MM.1S (cell line): Measurements from ENCODE around the gene NUAK1.

Experiments used
- DNase-seq: peaks from one replicate; pipeline ENCODE4 v3.0.0-alpha.2; 2015
- H2AFZ ChIP-seq: fragments of 300-600 bp; sonication (generic); 2 replicates; pipeline ENCODE4 v1.6.0; 2016; ENCODE audit warnings: antibody characterized with exemption, low read length
- H3F3A ChIP-seq: fragments of 300-600 bp; sonication (generic); 2 replicates; pipeline ENCODE4 v1.6.1; 2016; ENCODE audit warnings: mild to moderate bottlenecking, antibody characterized with exemption, low read length, moderate library complexity, mixed read lengths; ENCODE audit not compliant: insufficient read depth
- H3K27ac ChIP-seq: fragments of 300-600 bp; sonication (generic); 2 replicates; pipeline ENCODE4 v1.5.1; 2016; ENCODE audit warnings: mild to moderate bottlenecking, low read length
- H3K27me3 ChIP-seq: fragments of 300-600 bp; sonication (generic); replicated peaks from 2 replicates; pipeline ENCODE4 v1.6.0; 2016; ENCODE audit warnings: low read length; ENCODE audit not compliant: insufficient read depth
- H3K36me3 ChIP-seq: fragments of 300-600 bp; sonication (generic); replicated peaks from 2 replicates; pipeline ENCODE4 v1.6.1; 2016; ENCODE audit warnings: mild to moderate bottlenecking, low read length, mixed read lengths; ENCODE audit not compliant: insufficient read depth
- H3K4me1 ChIP-seq: fragments of 300-600 bp; sonication (generic); 2 replicates; pipeline ENCODE4 v1.6.1; 2016; ENCODE audit warnings: low read length, mixed read lengths
- H3K4me2 ChIP-seq: fragments of 300-600 bp; sonication (generic); 2 replicates; pipeline ENCODE4 v1.6.0; 2016; ENCODE audit warnings: low read depth, low read length
- H3K4me3 ChIP-seq: fragments of 300-600 bp; sonication (generic); 2 replicates; pipeline ENCODE4 v1.5.1; 2016; ENCODE audit warnings: low read length, mixed read lengths
- H3K79me2 ChIP-seq: fragments of 300-600 bp; sonication (generic); 2 replicates; pipeline ENCODE4 v1.6.1; 2016; ENCODE audit warnings: mixed run types, low read length, mixed read lengths
- H3K9ac ChIP-seq: fragments of 300-600 bp; sonication (generic); 2 replicates; pipeline ENCODE4 v1.6.1; 2016; ENCODE audit warnings: low read length, mixed read lengths
- H3K9me2 ChIP-seq: fragments of 300-600 bp; sonication (generic); replicated peaks from 2 replicates; pipeline ENCODE4 v1.6.1; 2016; ENCODE audit warnings: mild to moderate bottlenecking, low read length, mixed read lengths; ENCODE audit not compliant: insufficient read depth
- H3K9me3 ChIP-seq: fragments of 300-600 bp; sonication (generic); replicated peaks from 2 replicates; pipeline ENCODE4 v1.6.1; 2016; ENCODE audit warnings: mild to moderate bottlenecking, low read length, mixed read lengths; ENCODE audit not compliant: insufficient read depth
- H4K20me1 ChIP-seq: fragments of 300-600 bp; sonication (generic); 2 replicates; pipeline ENCODE4 v1.6.1; 2016; ENCODE audit warnings: mild to moderate bottlenecking, low read length, moderate library complexity, mixed read lengths; ENCODE audit not compliant: insufficient read depth
- EZH2 ChIP-seq: fragments of 300-600 bp; sonication (generic); optimal IDR thresholded peaks from 2 replicates; pipeline ENCODE3; 2017; ENCODE audit warnings: low read depth, mild to moderate bottlenecking, antibody characterized with exemption, low read length, mixed read lengths
- EZH2phosphoT487 ChIP-seq: fragments of 300-600 bp; sonication (generic); IDR thresholded peaks from 2 replicates; pipeline ENCODE4 v1.6.1; 2018; ENCODE audit warnings: antibody characterized with exemption, low read length
- TF ChIP-seq, protein P1 (sequence below): fragments of 300-600 bp; sonication (generic); IDR thresholded peaks from 2 replicates; pipeline ENCODE4 v1.5.1; 2016; ENCODE audit warnings: antibody characterized with exemption, low read length, mixed read lengths

NUAK1 gene

DNA sequence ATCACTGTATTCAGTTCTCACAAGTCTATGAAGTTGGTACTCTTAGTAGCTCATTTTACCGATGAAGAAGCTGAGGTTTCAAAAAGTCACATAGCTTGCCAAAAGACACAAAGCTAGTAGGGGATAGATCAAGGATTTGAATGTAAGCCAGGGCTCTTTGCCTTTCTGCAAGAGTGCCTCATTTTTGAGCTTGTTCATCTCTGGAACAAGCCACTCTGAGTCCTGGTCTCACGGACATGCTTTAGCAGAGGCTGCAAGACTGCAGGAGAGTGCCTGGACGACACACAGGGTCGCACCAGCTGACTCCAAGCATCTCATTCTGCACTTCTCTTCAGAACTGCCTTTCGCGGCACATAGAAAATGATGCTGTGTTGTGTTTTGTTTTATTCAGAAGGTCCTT, 3.7 kb downstream of the NUAK1 start:
- Histone ChIP-seq H3K27me3 (no peaks in the 10 kb centered on the region), H3K4me3 (peak overlapping the region; percentile 96; the same call in 1 of the 2 replicates), H3K27ac (no peak overlapping the region)

DNA sequence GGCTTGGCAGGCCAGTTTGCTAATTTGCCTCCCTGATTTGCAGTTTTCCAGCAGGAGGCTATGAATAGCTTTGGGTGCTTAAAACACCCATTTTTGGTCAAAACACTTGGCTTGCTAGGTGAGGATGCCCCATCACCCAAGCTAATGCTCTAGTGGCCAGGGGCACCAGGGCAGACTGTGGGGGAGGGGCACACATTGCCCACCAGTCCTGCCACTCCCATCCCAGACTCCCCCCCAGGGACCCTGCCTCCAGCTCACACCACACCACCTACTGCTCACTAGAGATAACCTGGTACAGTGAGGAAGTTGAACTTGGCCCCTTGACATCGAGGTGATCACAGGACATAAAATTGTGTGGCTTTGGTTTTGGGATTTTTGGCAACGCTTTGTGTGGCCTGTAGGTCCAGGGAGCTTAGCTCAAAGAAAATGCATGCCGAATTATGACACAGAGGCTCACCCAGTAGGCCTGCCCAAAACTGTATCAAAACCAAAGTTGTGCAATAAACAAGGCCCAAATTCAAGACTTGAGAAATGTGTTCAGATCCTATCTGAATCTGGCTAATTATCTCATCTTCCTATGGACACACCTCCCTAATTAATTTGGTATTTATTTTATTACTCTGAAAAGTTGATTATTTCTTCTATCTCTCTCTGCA, 4.3 kb downstream of the NUAK1 start:
- peaks cover 17% of the 10 kb centered on the region for H3F3A ChIP-seq
- H3K4me3 ChIP-seq: no peak overlapping the region
- no peak overlapping the region for H2AFZ ChIP-seq
- no peak for DNase-seq
- H3K27ac ChIP-seq: no peak overlapping the region
- peaks cover 3% of the 10 kb centered on the region; the same call in 1 of the 2 replicates for H3K36me3 ChIP-seq
- no peak overlapping the region for H3K9ac ChIP-seq
- TF ChIP-seq, protein P1, sequence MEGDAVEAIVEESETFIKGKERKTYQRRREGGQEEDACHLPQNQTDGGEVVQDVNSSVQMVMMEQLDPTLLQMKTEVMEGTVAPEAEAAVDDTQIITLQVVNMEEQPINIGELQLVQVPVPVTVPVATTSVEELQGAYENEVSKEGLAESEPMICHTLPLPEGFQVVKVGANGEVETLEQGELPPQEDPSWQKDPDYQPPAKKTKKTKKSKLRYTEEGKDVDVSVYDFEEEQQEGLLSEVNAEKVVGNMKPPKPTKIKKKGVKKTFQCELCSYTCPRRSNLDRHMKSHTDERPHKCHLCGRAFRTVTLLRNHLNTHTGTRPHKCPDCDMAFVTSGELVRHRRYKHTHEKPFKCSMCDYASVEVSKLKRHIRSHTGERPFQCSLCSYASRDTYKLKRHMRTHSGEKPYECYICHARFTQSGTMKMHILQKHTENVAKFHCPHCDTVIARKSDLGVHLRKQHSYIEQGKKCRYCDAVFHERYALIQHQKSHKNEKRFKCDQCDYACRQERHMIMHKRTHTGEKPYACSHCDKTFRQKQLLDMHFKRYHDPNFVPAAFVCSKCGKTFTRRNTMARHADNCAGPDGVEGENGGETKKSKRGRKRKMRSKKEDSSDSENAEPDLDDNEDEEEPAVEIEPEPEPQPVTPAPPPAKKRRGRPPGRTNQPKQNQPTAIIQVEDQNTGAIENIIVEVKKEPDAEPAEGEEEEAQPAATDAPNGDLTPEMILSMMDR: no peak
- TF ChIP-seq EZH2phosphoT487: no peak
- TF ChIP-seq EZH2: no peak
- H3K4me2 ChIP-seq: peak overlapping the region; percentile 82; the same call in 1 of the 2 replicates
- H3K9me2 ChIP-seq: no peaks in the 10 kb centered on the region
- peaks cover 93% of the 10 kb centered on the region for H3K79me2 ChIP-seq
- H3K4me1 ChIP-seq: peaks cover 16% of the 10 kb centered on the region
- no peaks in the 10 kb centered on the region for H3K9me3 ChIP-seq
- H3K27me3 ChIP-seq: no peaks in the 10 kb centered on the region
- H4K20me1 ChIP-seq: peaks cover 44% of the 10 kb centered on the region

More for the DNA sequence above, 3.7 kb downstream of the NUAK1 start:
- peaks cover 42% of the 10 kb centered on the region for H4K20me1 ChIP-seq
- H3K9me2 ChIP-seq: no peaks in the 10 kb centered on the region
- H3K79me2 ChIP-seq: peaks cover 93% of the 10 kb centered on the region
- H3K4me1 ChIP-seq: peaks cover 16% of the 10 kb centered on the region
- H3K36me3 ChIP-seq: peaks cover 3% of the 10 kb centered on the region; the same call in 1 of the 2 replicates
- no peaks in the 10 kb centered on the region for H3K9me3 ChIP-seq
- no peak for DNase-seq
- H2AFZ ChIP-seq: no peak overlapping the region
- no peak overlapping the region for H3K9ac ChIP-seq
- peak overlapping the region; percentile 82 for H3K4me2 ChIP-seq
- H3F3A ChIP-seq: peaks cover 17% of the 10 kb centered on the region
- TF ChIP-seq EZH2phosphoT487 (no peak), EZH2 (no peak)
- TF ChIP-seq, protein P1: no peak

GRCh38 chr12:106133136-106134087, 5.3 kb downstream of the NUAK1 start:
- Histone ChIP-seq H2AFZ (no peak overlapping the region), H3K9ac (no peak overlapping the region), H3K4me3 (no peak overlapping the region), H3K36me3 (peaks cover 3% of the 10 kb centered on the region; the same call in 1 of the 2 replicates), H3K27me3 (no peaks in the 10 kb centered on the region), H3K9me3 (no peaks in the 10 kb centered on the region), H4K20me1 (peaks cover 52% of the 10 kb centered on the region), H3K9me2 (no peaks in the 10 kb centered on the region), H3K4me2 (no peak overlapping the region), H3F3A (peaks cover 17% of the 10 kb centered on the region), H3K79me2 (peaks cover 100% of the 10 kb centered on the region), H3K4me1 (peaks cover 16% of the 10 kb centered on the region), H3K27ac (no peak overlapping the region)
- no peak for DNase-seq
- TF ChIP-seq EZH2: no peak
- TF ChIP-seq, protein P1: no peak
- TF ChIP-seq EZH2phosphoT487: no peak
